ENCODE results near the gene TMTC2.
"Not testable (repeated sequence)": the region's sequence is repeated elsewhere in the genome, so short reads cannot be mapped to it uniquely, and the experiment has no call there.

TMTC2 gene

GRCh38 chr12:82797480-82797879 is 110.8 kb downstream of the TMTC2 start:
- DNase-seq, result no peak

DNA sequence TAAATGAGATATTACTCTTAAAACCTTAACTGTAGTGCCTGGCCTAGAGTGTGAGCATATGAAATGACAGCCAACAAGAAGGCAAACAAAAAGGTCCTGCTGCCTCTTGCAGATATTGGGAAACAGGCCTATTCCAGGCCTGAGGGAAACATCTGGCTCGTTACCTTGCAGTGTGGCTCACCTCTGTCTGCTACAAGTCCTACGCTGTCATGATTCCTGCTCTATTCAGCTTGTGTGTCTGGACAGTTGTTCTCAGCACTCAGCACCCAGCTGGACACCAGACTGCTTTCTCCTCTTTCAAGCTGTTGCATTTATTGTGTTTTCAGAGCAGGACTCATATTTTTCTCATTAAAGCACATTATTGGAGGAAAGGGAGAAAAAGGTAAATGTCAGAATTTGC is 113.5 kb downstream of the TMTC2 start:
- DNase-seq, result no peak

DNA sequence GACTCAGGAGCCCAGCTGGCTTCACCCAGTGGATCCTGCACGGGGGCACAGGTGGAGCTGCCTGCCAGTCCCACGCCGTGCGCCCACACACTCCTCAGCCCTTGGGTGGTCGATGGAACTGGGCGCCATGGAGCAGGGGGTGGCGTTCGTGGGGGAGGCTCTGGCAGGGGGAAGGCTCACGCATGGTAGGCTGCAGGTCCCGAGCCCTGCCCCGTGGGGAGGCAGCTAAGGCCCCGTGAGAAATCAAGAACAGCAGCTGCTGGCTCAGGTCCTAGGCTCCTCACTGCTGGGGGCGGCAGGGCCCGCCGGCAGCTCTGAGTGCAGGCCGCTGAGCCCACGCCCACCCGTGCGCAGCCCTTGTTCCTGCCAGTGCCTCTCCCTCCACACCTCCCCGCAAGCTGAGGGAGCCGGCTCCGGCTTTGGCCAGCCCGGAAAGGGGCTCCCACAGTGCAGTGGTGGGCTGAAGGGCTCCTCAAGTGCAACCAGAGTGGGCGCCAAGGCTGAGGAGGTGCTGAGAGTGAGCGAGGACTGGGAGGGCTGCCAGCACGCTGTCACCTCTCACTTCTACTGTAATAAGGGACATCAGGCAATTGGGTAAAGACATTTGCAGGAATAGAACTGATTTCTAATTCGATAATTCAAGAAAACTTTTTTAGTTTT is 115.4 kb downstream of the TMTC2 start:
- DNase-seq, result no peak

- DNase-seq, result no peak
Measured at GRCh38 chr12:82803201-82803600, 116.5 kb downstream of the TMTC2 start.

DNA sequence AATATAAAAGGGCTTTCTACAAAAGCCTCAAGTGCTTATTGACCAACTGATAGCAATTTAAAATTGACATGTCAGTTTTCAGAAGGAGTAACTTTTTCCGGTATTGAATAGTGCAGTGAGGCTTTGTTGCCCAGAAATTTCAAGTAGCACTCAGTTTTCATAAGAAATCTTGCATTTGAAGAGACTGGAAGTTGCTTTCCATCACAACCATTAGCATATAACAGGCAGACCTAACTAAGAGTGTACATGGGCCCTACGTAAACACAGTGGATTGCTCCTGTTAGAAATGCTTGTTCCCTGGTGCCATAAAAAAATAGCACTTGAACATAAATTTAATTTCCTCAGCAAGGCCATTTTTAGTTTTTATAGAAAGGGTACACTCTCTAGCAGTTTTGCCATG is 117.9 kb downstream of the TMTC2 start:
- DNase-seq, result no peak

DNA sequence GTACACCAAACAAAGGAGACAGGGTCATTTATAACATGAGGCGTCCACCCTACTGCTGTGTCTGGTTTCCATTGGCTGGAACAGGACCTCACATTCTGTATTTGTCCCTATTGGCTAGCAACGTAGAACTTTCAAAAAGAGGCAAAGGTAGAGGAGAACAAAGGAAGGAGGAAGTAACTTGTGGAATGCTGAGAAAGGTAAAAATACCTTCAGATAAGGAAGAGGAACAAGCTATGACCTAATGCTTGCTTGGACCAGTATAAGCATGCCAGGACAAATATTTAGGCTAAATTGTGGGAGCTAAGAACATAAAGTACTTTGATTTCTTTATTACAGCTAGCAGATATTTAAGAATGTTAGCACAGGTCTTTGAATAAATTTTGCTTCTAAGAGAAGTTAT is 118.3 kb downstream of the TMTC2 start:
- DNase-seq, result not testable (repeated sequence)

GRCh38 chr12:82805812-82806497 is 119.2 kb downstream of the TMTC2 start:
- DNase-seq, result no peak

GRCh38 chr12:82807132-82807737 is 120.5 kb downstream of the TMTC2 start:
- DNase-seq, result no peak

GRCh38 chr12:82810568-82810967 is 123.9 kb downstream of the TMTC2 start:
- DNase-seq, result no peak

DNA sequence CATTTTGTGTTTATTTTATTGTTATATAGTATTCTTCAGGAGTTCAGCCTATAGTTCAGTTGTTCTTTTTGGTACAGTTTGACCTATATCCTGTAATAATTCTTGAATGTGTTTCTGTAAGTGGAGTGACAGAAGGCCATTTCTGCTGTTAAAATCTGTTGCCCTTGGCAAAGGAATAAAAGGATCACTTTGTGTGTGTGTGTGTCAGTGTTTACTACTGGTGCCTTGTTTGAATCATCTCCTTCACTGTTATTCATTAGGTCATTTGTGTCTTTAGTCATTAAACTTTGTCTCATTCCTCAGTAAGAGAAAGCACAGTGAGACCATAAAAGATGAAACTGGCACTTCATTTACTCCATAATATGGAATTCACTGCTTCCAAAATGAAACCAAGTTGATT is 130.7 kb downstream of the TMTC2 start:
- DNase-seq, result no peak

DNA sequence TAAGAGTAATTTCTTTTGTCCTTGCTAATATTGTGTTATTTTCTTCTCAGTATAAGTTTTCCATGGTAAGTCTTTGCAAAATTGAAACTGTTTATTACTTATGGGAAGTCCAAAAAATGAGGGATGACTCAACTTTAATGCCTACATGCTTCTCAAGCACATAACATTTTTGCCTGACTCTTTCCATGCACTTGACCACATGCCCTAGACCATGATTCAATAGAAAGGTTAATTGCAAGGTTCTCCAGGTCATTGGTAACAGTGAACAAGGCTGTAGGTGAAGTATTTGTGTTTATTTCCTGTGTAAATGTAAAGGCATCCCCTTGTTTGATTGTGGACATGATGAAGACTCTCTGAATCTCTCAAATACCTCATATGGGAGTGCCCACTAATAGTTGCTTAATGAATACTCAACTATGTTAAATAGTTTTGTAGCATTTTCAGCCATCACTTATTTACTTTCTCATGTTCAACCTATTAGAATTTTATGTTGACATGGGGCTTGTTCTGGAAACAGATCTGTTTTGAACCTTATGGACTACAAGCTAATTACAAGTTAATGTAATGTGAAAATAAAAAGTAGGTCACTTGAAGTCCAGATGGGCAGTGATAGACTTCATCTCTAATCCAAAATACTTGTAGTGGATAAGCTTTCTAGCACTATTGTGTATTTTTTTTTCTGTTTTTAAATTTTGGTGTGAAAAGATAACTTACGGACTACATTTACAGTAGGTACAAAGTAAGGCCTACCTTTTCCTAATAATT is 131.7 kb downstream of the TMTC2 start:
- no peak for DNase-seq

DNA sequence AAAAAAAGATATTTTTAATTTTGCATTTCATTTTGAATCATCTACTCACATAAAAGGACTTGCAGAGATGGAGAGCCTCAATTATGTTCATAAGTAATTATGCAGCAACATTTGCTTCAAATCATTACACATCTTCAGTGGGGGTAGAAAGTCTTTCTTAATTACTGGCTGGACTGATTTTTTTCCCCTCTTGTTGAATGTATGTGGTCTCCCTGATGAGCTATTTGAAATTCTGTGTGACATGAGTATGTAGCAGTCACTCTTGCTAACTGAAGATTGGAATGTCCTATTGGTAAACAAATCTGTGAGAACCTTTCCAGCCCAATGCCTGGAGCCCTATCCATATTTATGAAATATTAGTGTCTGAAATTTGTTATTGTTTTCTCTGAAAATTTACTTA is 139.8 kb downstream of the TMTC2 start:
- DNase-seq, result no peak

- no peak for DNase-seq
Measured at GRCh38 chr12:82832096-82832495, 145.4 kb downstream of the TMTC2 start.

DNA sequence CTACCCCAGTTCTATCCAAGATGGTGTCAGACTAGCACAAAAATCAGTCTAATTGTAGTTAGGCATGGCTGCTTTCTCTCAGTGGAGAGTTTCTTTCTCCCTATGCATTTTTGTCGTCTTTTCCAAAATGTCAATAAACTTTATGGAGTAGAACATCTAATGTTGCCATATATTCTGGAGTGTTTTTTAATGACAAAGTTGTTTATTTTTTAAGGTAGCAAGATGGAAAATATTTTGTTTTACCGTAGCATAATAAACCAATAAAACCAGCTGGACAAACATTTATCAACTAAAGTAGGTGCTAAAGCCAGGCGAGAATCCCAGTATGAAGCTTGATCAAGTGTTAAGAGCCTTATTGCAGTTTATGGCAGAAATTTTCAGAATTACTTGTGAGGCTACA is 146.3 kb downstream of the TMTC2 start:
- no peak for DNase-seq

- no peak for DNase-seq
Measured at GRCh38 chr12:82833481-82833880, 146.8 kb downstream of the TMTC2 start.

GRCh38 chr12:82835217-82835616 is 148.5 kb downstream of the TMTC2 start:
- no peak for DNase-seq

DNA sequence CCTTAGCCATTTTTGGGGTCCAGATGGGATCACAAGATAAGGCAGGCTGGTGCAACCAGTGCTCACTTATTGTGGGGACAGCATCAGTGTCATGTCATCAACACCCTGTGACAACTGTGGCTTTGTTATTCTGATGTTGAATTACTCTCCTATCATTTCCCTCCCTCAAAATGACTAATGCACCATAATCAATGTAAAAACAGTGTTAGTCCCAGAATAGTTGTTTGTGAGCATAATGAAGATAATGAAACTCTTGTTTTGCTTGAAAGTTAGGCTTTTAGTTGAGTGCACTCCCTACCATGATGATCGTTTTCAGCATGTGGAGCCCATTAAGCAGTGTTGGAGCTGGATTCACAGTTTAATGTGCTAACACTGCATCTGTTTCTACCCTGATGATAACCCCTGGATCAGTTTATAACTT is 151.4 kb downstream of the TMTC2 start:
- DNase-seq, result no peak

- DNase-seq, result no peak
Measured at GRCh38 chr12:82838827-82839226, 152.1 kb downstream of the TMTC2 start.

- no peak for DNase-seq
Measured at GRCh38 chr12:82839796-82840195, 153.1 kb downstream of the TMTC2 start.

GRCh38 chr12:82841487-82841904 is 154.8 kb downstream of the TMTC2 start:
- DNase-seq, result no peak

DNA sequence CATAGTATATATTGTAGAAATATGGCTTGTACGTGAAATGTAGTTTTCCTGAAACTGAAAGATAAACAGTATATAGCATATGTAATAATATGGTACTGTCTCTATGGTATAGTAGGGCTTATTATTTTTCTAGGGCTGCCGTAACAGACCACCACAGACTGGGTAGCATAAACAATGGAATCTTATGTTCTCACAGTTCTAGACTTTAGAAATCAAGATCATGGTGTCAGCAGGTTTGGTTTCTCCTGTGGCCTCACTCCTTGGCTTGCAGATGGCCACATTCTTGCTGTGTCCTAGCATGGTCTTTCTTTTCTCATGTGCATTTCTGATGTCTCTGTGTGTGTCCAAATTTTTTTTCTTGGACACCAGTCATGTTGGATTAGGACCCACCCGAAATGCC is 155.8 kb downstream of the TMTC2 start:
- no peak for DNase-seq

- DNase-seq, result not testable (repeated sequence)
Measured at GRCh38 chr12:82845076-82845475, 158.4 kb downstream of the TMTC2 start.

DNA sequence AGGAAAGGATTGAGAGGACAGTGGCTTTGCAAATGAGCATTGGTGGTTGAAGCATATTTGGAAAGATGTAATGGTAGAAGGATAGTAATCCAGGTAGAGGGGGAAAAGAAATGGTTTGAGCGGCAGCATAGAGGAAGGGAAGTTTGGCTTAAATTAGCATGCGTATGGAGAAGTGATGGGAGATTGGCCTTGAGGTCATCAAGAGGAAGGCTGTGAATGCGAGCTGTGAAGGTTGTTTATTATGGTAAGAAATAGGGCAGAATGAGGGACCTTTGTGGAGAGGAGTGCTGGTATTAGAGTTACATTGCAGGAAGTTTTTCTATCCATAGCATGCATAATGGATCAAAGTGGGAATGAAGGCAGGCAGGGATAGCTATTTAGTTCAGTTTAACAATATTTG is 162.1 kb downstream of the TMTC2 start:
- DNase-seq, result no peak

GRCh38 chr12:82852529-82852928 is 165.8 kb downstream of the TMTC2 start:
- no peak for DNase-seq
